ENCODE results near the gene MAP1LC3C. TPM values are rescaled to one million over a fixed set of nuclear protein-coding genes. Genes with fewer than 3 reads are reported as not detected.

The MAP1LC3C gene
- total RNA-seq, 3 donors from 2014 or later = 4.1 TPM; not detected in 2

GRCh38 chr1:241962153-241962552 lies 36.7 kb downstream of the MAP1LC3C start:
- no peak for TF ChIP-seq CTCF (IDR thresholded peaks at IDR 0.05)
- Histone ChIP-seq H3K9me3 (no peaks in the 10 kb centered on the region), H3K4me1 (ENCODE audit: low read depth) (no peaks in the 10 kb centered on the region), H3K36me3 (ENCODE audit: low read depth) (no peaks in the 10 kb centered on the region), H3K4me3 (no peak overlapping the region)
- ATAC-seq (no peak), DNase-seq (no peak)
- intact Hi-C loops (cut with DNase I, micrococcal nuclease) = no loop called here

- Histone ChIP-seq H3K36me3 (ENCODE audit: low read depth) (no peaks in the 10 kb centered on the region), H3K4me3 (no peak within 1 kb of the TSS), H3K4me1 (ENCODE audit: low read depth) (no peaks in the 10 kb centered on the region), H3K9me3 (no peaks in the 10 kb centered on the region)
- no peak for DNase-seq
- intact Hi-C loops (cut with DNase I, micrococcal nuclease) = no loop called here
- ATAC-seq = no peak
- no peak for TF ChIP-seq CTCF (IDR thresholded peaks at IDR 0.05)
Measured at GRCh38 chr1:241957692-241958494, 41.0 kb downstream of the MAP1LC3C start, which contains the start of gene BECN2. TSS of gene BECN2 (plus strand) at chr1:241957767. CDS start at chr1:241957767, 0 bp downstream.

GRCh38 chr1:241950390-241950789 lies 48.5 kb downstream of the MAP1LC3C start:
- intact Hi-C loops (cut with DNase I, micrococcal nuclease) = no loop called here
- no peak overlapping the region for H3K4me3 ChIP-seq
- DNase-seq = no peak
- H3K4me1 ChIP-seq (ENCODE audit: low read depth) = no peaks in the 10 kb centered on the region
- TF ChIP-seq CTCF (IDR thresholded peaks at IDR 0.05) = no peak
- H3K36me3 ChIP-seq (ENCODE audit: low read depth) = no peaks in the 10 kb centered on the region
- ATAC-seq = no peak
- H3K9me3 ChIP-seq = no peaks in the 10 kb centered on the region

- DNase-seq (no peak), ATAC-seq (no peak)
- Histone ChIP-seq H3K4me1 (ENCODE audit: low read depth) (no peaks in the 10 kb centered on the region), H3K9me3 (no peaks in the 10 kb centered on the region), H3K36me3 (ENCODE audit: low read depth) (no peaks in the 10 kb centered on the region), H3K4me3 (no peak overlapping the region)
- no peak for TF ChIP-seq CTCF (IDR thresholded peaks at IDR 0.05)
- intact Hi-C loops (cut with DNase I, micrococcal nuclease) = no loop called here
Measured at GRCh38 chr1:241947354-241947753, 51.5 kb downstream of the MAP1LC3C start.

Other genes starting within 250 kb of the MAP1LC3C start
- 1 to 10 TPM; 2.0 to 7.4 (median 2.1) TPM for gene EXO1, start 150.9 kb downstream of the MAP1LC3C start, total RNA-seq
- not detected for gene BECN2, start 41.3 kb downstream of the MAP1LC3C start, total RNA-seq

Data from mucosa of descending colon (tissue), 3 donors.